CD4-positive, alpha-beta memory T cell (primary cell): ENCODE measurements around the gene PDZD4. TPM values are rescaled to one million over a fixed set of nuclear protein-coding genes. Genes with fewer than 3 reads are reported as not detected.
A peak's percentile ranks its signal among the peaks of the same experiment; 100 is the strongest.

Experiments
- CTCF ChIA-PET: fragments of 350-600 bp; sonication (Branson Sonifier 250); formaldehyde crosslinking; loops from one replicate; lab custom pipeline; 2021; ENCODE audit warnings: inconsistent platforms; ENCODE audit not compliant: partially characterized antibody; lab: Charles Lee
- POLR2A ChIA-PET: fragments of 350-600 bp; sonication (Branson Sonifier 250); formaldehyde crosslinking; loops from one replicate; lab custom pipeline; 2021; ENCODE audit not compliant: partially characterized antibody; lab: Charles Lee
- DNase-seq, 5 donors: peaks; one replicate each; pipeline versions ENCODE4 v3.0.0 to v3.0.0-alpha.2; 2020 to 2022; ENCODE audit warnings: mixed read lengths in 1 of 5
- H3K27ac ChIP-seq: one replicate; pipeline ENCODE4 v1.7.0; 2013; ENCODE audit warnings: low read depth, low read length
- H3K27me3 ChIP-seq: 2 replicates; pipeline ENCODE4 v1.7.0; 2013; ENCODE audit warnings: mild to moderate bottlenecking, low read length, moderate library complexity; ENCODE audit not compliant: insufficient read depth
- H3K36me3 ChIP-seq: 2 replicates; pipeline ENCODE4 v1.7.0; 2013; ENCODE audit warnings: mild to moderate bottlenecking, low read length, moderate library complexity; ENCODE audit not compliant: insufficient read depth
- H3K4me1 ChIP-seq: 2 replicates; pipeline ENCODE4 v1.7.0; 2013; ENCODE audit warnings: mild to moderate bottlenecking, low read length, moderate library complexity; ENCODE audit not compliant: insufficient read depth
- H3K4me3 ChIP-seq, 2 donors: one replicate each; pipeline ENCODE4 v1.7.0; 2013; ENCODE audit warnings: low read length in 2 of 2, mild to moderate bottlenecking in 1 of 2
- H3K9me3 ChIP-seq, 2 donors: one replicate each; pipeline ENCODE4 v1.7.0; 2013; ENCODE audit warnings: low read length in 2 of 2, control low read depth in 1 of 2; ENCODE audit not compliant: control insufficient read depth in 1 of 2
- H3K27ac Mint-ChIP-seq, 7 donors: one replicate each; pipeline ENCODE4 v1.8.0; 2020 to 2021; ENCODE audit warnings: mixed read lengths in 7 of 7, mild to moderate bottlenecking in 6 of 7, inconsistent platforms in 3 of 7, moderate library complexity in 3 of 7
- H3K27me3 Mint-ChIP-seq, 2 donors: one replicate each; pipeline ENCODE4 v1.8.0; 2020 to 2021; ENCODE audit warnings: mixed read lengths in 2 of 2
- H3K36me3 Mint-ChIP-seq, 2 donors: one replicate each; pipeline ENCODE4 v1.8.0; 2020 to 2021; ENCODE audit warnings: mixed read lengths in 2 of 2, inconsistent platforms in 1 of 2, mild to moderate bottlenecking in 1 of 2
- H3K4me1 Mint-ChIP-seq, 4 donors: one replicate each; pipeline ENCODE4 v1.8.0; 2020 to 2021; ENCODE audit warnings: mixed read lengths in 4 of 4, mild to moderate bottlenecking in 1 of 4
- H3K4me3 Mint-ChIP-seq, 8 donors: one replicate each; pipeline ENCODE4 v1.8.0; 2020 to 2021; ENCODE audit warnings: mixed read lengths in 8 of 8, mild to moderate bottlenecking in 7 of 8, moderate library complexity in 6 of 8, inconsistent platforms in 3 of 8
- H3K9me3 Mint-ChIP-seq, 8 donors: one replicate each; pipeline ENCODE4 v1.8.0; 2020 to 2021; ENCODE audit warnings: mixed read lengths in 8 of 8, mild to moderate bottlenecking in 5 of 8, inconsistent platforms in 3 of 8, moderate library complexity in 1 of 8
- intact Hi-C: fragments of 100-400 bp; cut with micrococcal nuclease; formaldehyde crosslinking; loops from one replicate; pipeline ENCODE4 v1.15.1; 2023
- polyA plus RNA-seq, 2 donors: library from polyadenylated mRNA; unstranded; fragments of 300-500 nt; fragmentation: Illumina TruSeq; gene quantifications; one replicate each; pipeline ENCODE4 v1.2.3, GENCODE V29; 2021
- total RNA-seq, 2 experiments: library from RNA; stranded (reverse); gene quantifications; one replicate each; pipeline ENCODE4 v1.2.3, GENCODE V29; 2021

PDZD4 gene
- total and polyA plus RNA-seq, 4 experiments from 2014 or later: 0.47 to 5.0 (median 3.5) TPM

- Mint-ChIP-seq H3K27me3 (no peaks in the 10 kb centered on the region), H3K4me3 (peak overlapping the region; percentile 89 to 95 (median 92)), H3K27ac (peak overlapping the region; percentile 74 to 93 (median 90)), H3K9me3 (peaks cover 0 to 5% (median 0%) of the 10 kb centered on the region in 8 donors), H3K4me1 (peaks cover 12 to 30% (median 21%) of the 10 kb centered on the region in 4 donors), H3K36me3 (peaks cover 0 to 17% of the 10 kb centered on the region in 2 donors)
- peak overlapping the region; percentile 63 to 69 for H3K4me3 ChIP-seq
- H3K27me3 ChIP-seq: no peaks in the 10 kb centered on the region
- ChIA-PET POLR2A (interaction anchor here (4.0 kb wide), 1 partner anchor 133 kb away, joined by 54 read pairs; the partner anchor contains the start of gene ARHGAP4), CTCF (interaction anchor here (0.7 kb wide), 1 partner anchor 133 kb away, joined by 3 read pairs; no protein-coding TSS in a partner anchor)
- intact Hi-C loops: no loop called here
- H3K4me1 ChIP-seq: peaks cover 43% of the 10 kb centered on the region
- peaks cover 7% of the 10 kb centered on the region for H3K36me3 ChIP-seq
- H3K27ac ChIP-seq: peak overlapping the region; percentile 85
- DNase-seq: no peak
- no peaks in the 10 kb centered on the region for H3K9me3 ChIP-seq
Observed at GRCh38 chrX:153793291-153793690, 37.1 kb downstream of the PDZD4 start.

GRCh38 chrX:153792368-153792767, 38.0 kb downstream of the PDZD4 start:
- CTCF ChIA-PET: no interaction called here
- intact Hi-C loops: no loop called here
- H3K36me3 ChIP-seq: peaks cover 7% of the 10 kb centered on the region
- Mint-ChIP-seq H3K27me3 (no peaks in the 10 kb centered on the region), H3K27ac (no peak overlapping the region), H3K9me3 (peaks cover 0 to 5% (median 0%) of the 10 kb centered on the region in 8 donors), H3K4me1 (peaks cover 12 to 30% (median 21%) of the 10 kb centered on the region in 4 donors), H3K36me3 (peaks cover 0 to 19% of the 10 kb centered on the region in 2 donors), H3K4me3 (peak overlapping the region in 3 of 8 donors; percentile 23 to 93 (median 89))
- no peak for DNase-seq
- peaks cover 43% of the 10 kb centered on the region for H3K4me1 ChIP-seq
- no peak overlapping the region for H3K27ac ChIP-seq
- no peaks in the 10 kb centered on the region for H3K27me3 ChIP-seq
- H3K4me3 ChIP-seq: no peak overlapping the region
- POLR2A ChIA-PET: interaction anchor here (0.8 to 2.1 kb wide), 2 partner anchors 10 to 30 kb away, joined by 3 to 4 read pairs; no protein-coding TSS in a partner anchor
- no peaks in the 10 kb centered on the region for H3K9me3 ChIP-seq

GRCh38 chrX:153791104-153791852, 39.1 kb downstream of the PDZD4 start:
- H3K9me3 ChIP-seq: no peaks in the 10 kb centered on the region
- peaks cover 4 to 25% of the 10 kb centered on the region in 2 donors for H3K36me3 Mint-ChIP-seq
- ChIA-PET POLR2A (interaction anchor here (0.8 to 2.1 kb wide), 2 partner anchors 9 to 31 kb away, joined by 3 to 4 read pairs; no protein-coding TSS in a partner anchor), CTCF (no interaction called here)
- H3K27me3 Mint-ChIP-seq: no peaks in the 10 kb centered on the region
- H3K27me3 ChIP-seq: no peaks in the 10 kb centered on the region
- no peak for DNase-seq
- H3K27ac Mint-ChIP-seq: peak overlapping the region in 1 of 7 donors; percentile 33
- H3K4me3 Mint-ChIP-seq: peak overlapping the region in 1 of 8 donors; percentile 30
- peaks cover 5% of the 10 kb centered on the region for H3K36me3 ChIP-seq
- intact Hi-C loops: no loop called here
- H3K9me3 Mint-ChIP-seq: peaks cover 0 to 5% (median 0%) of the 10 kb centered on the region in 8 donors
- H3K4me1 Mint-ChIP-seq: peaks cover 11 to 26% (median 18%) of the 10 kb centered on the region in 4 donors
- peaks cover 40% of the 10 kb centered on the region for H3K4me1 ChIP-seq
- H3K4me3 ChIP-seq: no peak overlapping the region
- H3K27ac ChIP-seq: no peak overlapping the region

GRCh38 chrX:153789654-153790053, 40.7 kb downstream of the PDZD4 start:
- Histone ChIP-seq H3K9me3 (no peaks in the 10 kb centered on the region), H3K4me3 (no peak overlapping the region), H3K27ac (no peak overlapping the region), H3K36me3 (peaks cover 4% of the 10 kb centered on the region), H3K27me3 (no peaks in the 10 kb centered on the region), H3K4me1 (peaks cover 26% of the 10 kb centered on the region)
- Mint-ChIP-seq H3K9me3 (peaks cover 0 to 5% (median 0%) of the 10 kb centered on the region in 8 donors), H3K36me3 (peaks cover 4 to 28% of the 10 kb centered on the region in 2 donors), H3K27ac (peak overlapping the region in 1 of 7 donors; percentile 59), H3K27me3 (no peaks in the 10 kb centered on the region), H3K4me3 (no peak overlapping the region), H3K4me1 (peaks cover 6 to 18% (median 12%) of the 10 kb centered on the region in 4 donors)
- POLR2A ChIA-PET: no interaction called here
- DNase-seq: no peak
- CTCF ChIA-PET: no interaction called here
- intact Hi-C loops: no loop called here

- no peaks in the 10 kb centered on the region for H3K27me3 ChIP-seq
- Mint-ChIP-seq H3K27me3 (no peaks in the 10 kb centered on the region), H3K9me3 (peaks cover 0 to 2% (median 0%) of the 10 kb centered on the region in 8 donors), H3K4me3 (no peak overlapping the region), H3K4me1 (peaks cover 0 to 4% (median 2%) of the 10 kb centered on the region in 4 donors), H3K27ac (peak overlapping the region in 1 of 7 donors; percentile 55), H3K36me3 (peaks cover 4 to 17% of the 10 kb centered on the region in 2 donors)
- intact Hi-C loops: no loop called here
- ChIA-PET POLR2A (interaction anchor here (1.2 kb wide), 1 partner anchor 140 kb away, joined by 3 read pairs; no protein-coding TSS in a partner anchor), CTCF (no interaction called here)
- DNase-seq: no peak
- H3K36me3 ChIP-seq: peaks cover 4% of the 10 kb centered on the region
- H3K27ac ChIP-seq: no peak overlapping the region
- H3K9me3 ChIP-seq: no peaks in the 10 kb centered on the region
- H3K4me1 ChIP-seq: peaks cover 7% of the 10 kb centered on the region
- no peak overlapping the region for H3K4me3 ChIP-seq
Observed at GRCh38 chrX:153786669-153787068, 43.7 kb downstream of the PDZD4 start.

GRCh38 chrX:153784325-153784967, 45.9 kb downstream of the PDZD4 start:
- no peaks in the 10 kb centered on the region for H3K4me1 ChIP-seq
- POLR2A ChIA-PET: no interaction called here
- Mint-ChIP-seq H3K9me3 (no peaks in the 10 kb centered on the region), H3K27ac (no peak overlapping the region), H3K27me3 (peaks cover 3 to 6% of the 10 kb centered on the region in 2 donors), H3K4me1 (peaks cover 0 to 7% (median 4%) of the 10 kb centered on the region in 4 donors), H3K4me3 (no peak overlapping the region), H3K36me3 (peaks cover 4 to 14% of the 10 kb centered on the region in 2 donors)
- no peak overlapping the region for H3K27ac ChIP-seq
- H3K27me3 ChIP-seq: no peaks in the 10 kb centered on the region
- no peaks in the 10 kb centered on the region for H3K9me3 ChIP-seq
- DNase-seq: no peak
- H3K36me3 ChIP-seq: no peaks in the 10 kb centered on the region
- CTCF ChIA-PET: no interaction called here
- intact Hi-C loops: no loop called here
- H3K4me3 ChIP-seq: no peak overlapping the region
